ENCODE measurements around the gene FSD2.

Gene FSD2

GRCh38 chr15:82810061-82810889 is 4.4 kb upstream of the FSD2 start:
- Mint-ChIP-seq H3K36me3 (peaks cover 20% of the 10 kb centered on the region), H3K4me1 (peaks cover 52% of the 10 kb centered on the region), H3K9me3 (peaks cover 3% of the 10 kb centered on the region), H3K27ac (peak overlapping the region; percentile 88), H3K4me3 (peak overlapping the region; percentile 84), H3K27me3 (no peaks in the 10 kb centered on the region)
- peak; percentile 39 for ATAC-seq

GRCh38 chr15:82809308-82810060 is 3.6 kb upstream of the FSD2 start, which contains the start of gene WHAMM:
WHAMM (plus strand) TSS chr15:82809628; CDS start chr15:82809727, 99 bp downstream.
- H3K9me3 Mint-ChIP-seq: peaks cover 3% of the 10 kb centered on the region
- ATAC-seq: peak; percentile 94
- H3K27me3 Mint-ChIP-seq: no peaks in the 10 kb centered on the region
- peaks cover 15% of the 10 kb centered on the region for H3K36me3 Mint-ChIP-seq
- peak within 1 kb of the TSS; percentile 84 for H3K4me3 Mint-ChIP-seq
- H3K4me1 Mint-ChIP-seq: peaks cover 52% of the 10 kb centered on the region
- peak within 1 kb of the TSS; percentile 88 for H3K27ac Mint-ChIP-seq

- H3K27me3 Mint-ChIP-seq: no peaks in the 10 kb centered on the region
- no peak for ATAC-seq
- H3K4me3 Mint-ChIP-seq: peak overlapping the region; percentile 84
- peaks cover 55% of the 10 kb centered on the region for H3K4me1 Mint-ChIP-seq
- peaks cover 15% of the 10 kb centered on the region for H3K36me3 Mint-ChIP-seq
- peaks cover 3% of the 10 kb centered on the region for H3K9me3 Mint-ChIP-seq
- peak overlapping the region; percentile 88 for H3K27ac Mint-ChIP-seq
Observed at GRCh38 chr15:82808634-82809041, 2.8 kb upstream of the FSD2 start.

- Mint-ChIP-seq H3K4me3 (peak overlapping the region; percentile 84), H3K36me3 (peaks cover 15% of the 10 kb centered on the region), H3K27ac (peak overlapping the region; percentile 88), H3K9me3 (peaks cover 3% of the 10 kb centered on the region), H3K27me3 (no peaks in the 10 kb centered on the region), H3K4me1 (peaks cover 60% of the 10 kb centered on the region)
- no peak for ATAC-seq
Observed at GRCh38 chr15:82807920-82808633, 2.2 kb upstream of the FSD2 start.

- peaks cover 5% of the 10 kb centered on the region for H3K27me3 Mint-ChIP-seq
- H3K27ac Mint-ChIP-seq: peak overlapping the region; percentile 46
- no peak overlapping the region for H3K4me3 Mint-ChIP-seq
Observed at GRCh38 chr15:82804575-82804949, 1.3 kb downstream of the FSD2 start.

GRCh38 chr15:82803793-82804574 is 1.9 kb downstream of the FSD2 start:
- Mint-ChIP-seq H3K27ac (peak overlapping the region; percentile 46), H3K36me3 (no peaks in the 10 kb centered on the region), H3K9me3 (peaks cover 3% of the 10 kb centered on the region), H3K4me1 (peaks cover 51% of the 10 kb centered on the region), H3K27me3 (peaks cover 11% of the 10 kb centered on the region), H3K4me3 (no peak overlapping the region)
- ATAC-seq: no peak

More at GRCh38 chr15:82804575-82804949, 1.3 kb downstream of the FSD2 start:
- Mint-ChIP-seq H3K36me3 (no peaks in the 10 kb centered on the region), H3K4me1 (peaks cover 54% of the 10 kb centered on the region), H3K9me3 (peaks cover 3% of the 10 kb centered on the region)
- no peak for ATAC-seq

GRCh38 chr15:82802497-82802896 is 3.4 kb downstream of the FSD2 start:
- no peak for ATAC-seq
- Mint-ChIP-seq H3K9me3 (peaks cover 3% of the 10 kb centered on the region), H3K4me1 (peaks cover 38% of the 10 kb centered on the region), H3K27me3 (peaks cover 14% of the 10 kb centered on the region), H3K4me3 (no peak overlapping the region), H3K36me3 (no peaks in the 10 kb centered on the region), H3K27ac (no peak overlapping the region)

GRCh38 chr15:82799183-82799841 is 6.6 kb downstream of the FSD2 start:
- Mint-ChIP-seq H3K27ac (no peak overlapping the region), H3K4me3 (no peak overlapping the region), H3K36me3 (peaks cover 2% of the 10 kb centered on the region), H3K27me3 (peaks cover 24% of the 10 kb centered on the region), H3K9me3 (no peaks in the 10 kb centered on the region), H3K4me1 (peaks cover 16% of the 10 kb centered on the region)
- no peak for ATAC-seq

- peaks cover 9% of the 10 kb centered on the region for H3K36me3 Mint-ChIP-seq
- ATAC-seq: no peak
Observed at GRCh38 chr15:82798531-82799166, 7.2 kb downstream of the FSD2 start.

GRCh38 chr15:82798104-82798503 is 7.8 kb downstream of the FSD2 start:
- peaks cover 33% of the 10 kb centered on the region for H3K27me3 Mint-ChIP-seq
- peaks cover 6% of the 10 kb centered on the region for H3K9me3 Mint-ChIP-seq
- H3K4me1 Mint-ChIP-seq: peaks cover 8% of the 10 kb centered on the region
- no peak for ATAC-seq
- no peak overlapping the region for H3K27ac Mint-ChIP-seq
- H3K4me3 Mint-ChIP-seq: no peak overlapping the region
- peaks cover 10% of the 10 kb centered on the region for H3K36me3 Mint-ChIP-seq

More at GRCh38 chr15:82798531-82799166, 7.2 kb downstream of the FSD2 start:
- no peak overlapping the region for H3K27ac Mint-ChIP-seq
- peaks cover 13% of the 10 kb centered on the region for H3K4me1 Mint-ChIP-seq
- peaks cover 30% of the 10 kb centered on the region for H3K27me3 Mint-ChIP-seq
- peaks cover 6% of the 10 kb centered on the region for H3K9me3 Mint-ChIP-seq
- H3K4me3 Mint-ChIP-seq: no peak overlapping the region

- H3K4me3 Mint-ChIP-seq: no peak overlapping the region
- H3K36me3 Mint-ChIP-seq: peaks cover 10% of the 10 kb centered on the region
- peaks cover 20% of the 10 kb centered on the region for H3K27me3 Mint-ChIP-seq
- H3K9me3 Mint-ChIP-seq: peaks cover 6% of the 10 kb centered on the region
- no peak for ATAC-seq
- H3K4me1 Mint-ChIP-seq: no peaks in the 10 kb centered on the region
- no peak overlapping the region for H3K27ac Mint-ChIP-seq
Observed at GRCh38 chr15:82793737-82794136, 12.1 kb downstream of the FSD2 start.

- no peak for ATAC-seq
- Mint-ChIP-seq H3K4me1 (no peaks in the 10 kb centered on the region), H3K27ac (no peak overlapping the region), H3K9me3 (peaks cover 6% of the 10 kb centered on the region), H3K36me3 (peaks cover 10% of the 10 kb centered on the region), H3K27me3 (peaks cover 20% of the 10 kb centered on the region), H3K4me3 (no peak overlapping the region)
Observed at GRCh38 chr15:82792068-82792467, 13.8 kb downstream of the FSD2 start.

GRCh38 chr15:82790321-82790720 is 15.5 kb downstream of the FSD2 start:
- ATAC-seq: no peak
- H3K27ac Mint-ChIP-seq: no peak overlapping the region
- H3K9me3 Mint-ChIP-seq: peaks cover 6% of the 10 kb centered on the region
- H3K27me3 Mint-ChIP-seq: peaks cover 20% of the 10 kb centered on the region
- no peaks in the 10 kb centered on the region for H3K4me1 Mint-ChIP-seq
- H3K36me3 Mint-ChIP-seq: peaks cover 10% of the 10 kb centered on the region
- no peak overlapping the region for H3K4me3 Mint-ChIP-seq

GRCh38 chr15:82789491-82789890 is 16.4 kb downstream of the FSD2 start:
- H3K36me3 Mint-ChIP-seq: peaks cover 9% of the 10 kb centered on the region

More at GRCh38 chr15:82789491-82789890, 16.4 kb downstream of the FSD2 start:
- ATAC-seq: no peak
- Mint-ChIP-seq H3K4me1 (no peaks in the 10 kb centered on the region), H3K4me3 (no peak overlapping the region), H3K27ac (no peak overlapping the region), H3K27me3 (peaks cover 11% of the 10 kb centered on the region), H3K9me3 (peaks cover 6% of the 10 kb centered on the region)

Measured in stimulated activated memory B cell treated with anti-CD40 and anti-IgM and Interleukin-4, amounts not matched to agents 10 μg/mL and 1 μg/mL and 100 μg/mL, for 72 hours (primary cell).